HepG2 (cell line): ENCODE data around the gene ZNF652. TPM values are rescaled to one million over a fixed set of nuclear protein-coding genes. Genes with fewer than 3 reads are reported as not detected.

Experiments
- ATAC-seq: fragments of 200-7000 bp; cut with Tn5 transposase; 3 replicates; pipeline ENCODE4 v1.9.1; 2020; ENCODE audit warnings: mild to moderate bottlenecking, moderate library complexity
- BruUV-seq: library from RNA; stranded (reverse); fragments of 400-500 nt; replicated peaks from 2 replicates; lab custom pipeline; 2021; lab: Mats Ljungman, UMichigan
- CTCF ChIA-PET: fragments of 300-600 bp; formaldehyde crosslinking; extraction: SDS; loops from one replicate; lab custom pipeline; 2021; ENCODE audit warnings: low total read pairs, inconsistent platforms, low intra/inter-chr PET ratio; lab: Yijun Ruan, JAX
- POLR2A ChIA-PET: fragments of 350-600 bp; sonication (Branson Sonifier 250); formaldehyde crosslinking; loops from one replicate; lab custom pipeline; 2020; ENCODE audit warnings: antibody characterized with exemption, inconsistent platforms; lab: Yijun Ruan, JAX
- DNase-seq: peaks from one replicate; pipeline ENCODE4 v3.0.0-alpha.2; 2015; ENCODE audit warnings: low spot score
- FAIRE-seq: peaks from 3 replicates; lab custom pipeline; 2011; peaks lifted over from hg19 to GRCh38; lab: Jason Lieb, UNC
- H2AFZ ChIP-seq: one replicate; pipeline ENCODE4 v1.6.1; 2011; ENCODE audit warnings: low read length, inconsistent platforms
- H3K27ac ChIP-seq: fragments of 300-600 bp; 3 replicates; pipeline ENCODE4 v1.8.0; 2011; ENCODE audit warnings: mixed run types, mild to moderate bottlenecking, mixed read lengths, low read length, inconsistent platforms; ENCODE audit not compliant: insufficient read depth; ENCODE audit errors: extremely low read length
- H3K27me3 ChIP-seq, 2 experiments: fragments of 200-600 bp in 1 of 2; 2 replicates in 1 of 2; 3 replicates in 1 of 2; pipeline versions ENCODE4 v1.6.0 to v1.8.0; 2011; ENCODE audit warnings: low read length in 2 of 2, mild to moderate bottlenecking in 2 of 2, moderate library complexity in 2 of 2, inconsistent platforms in 1 of 2; ENCODE audit not compliant: insufficient read depth in 2 of 2, control insufficient read depth in 1 of 2
- H3K36me3 ChIP-seq, 2 experiments: fragments of 200-600 bp in 1 of 2; replicated peaks in 1 of 2; 2 replicates in 1 of 2; 3 replicates in 1 of 2; pipeline versions ENCODE4 v1.5.1 to v1.8.0; 2011; ENCODE audit warnings: low read length in 2 of 2, inconsistent platforms in 1 of 2; ENCODE audit not compliant: insufficient read depth in 2 of 2, control insufficient read depth in 1 of 2
- H3K4me1 ChIP-seq: 2 replicates; pipeline ENCODE4 v1.5.1; 2012; ENCODE audit warnings: low read length, inconsistent platforms; ENCODE audit not compliant: insufficient read depth
- H3K4me2 ChIP-seq: 2 replicates; pipeline ENCODE4 v1.6.0; 2011; ENCODE audit warnings: low read depth, low read length, inconsistent platforms
- H3K4me3 ChIP-seq, 3 experiments: fragments of 200-600 bp in 1 of 3; sonication (generic), shearing (Covaris generic) in 1 of 3; replicated peaks in 1 of 3; 2 replicates each; pipeline ENCODE4 v1.5.1; 2011 to 2016; ENCODE audit warnings: low read length in 3 of 3, inconsistent platforms in 2 of 3, low read depth in 2 of 3, mild to moderate bottlenecking in 2 of 3, control low read depth in 1 of 3, mixed read lengths in 1 of 3; ENCODE audit not compliant: insufficient read depth in 1 of 3
- H3K79me2 ChIP-seq: one replicate; pipeline ENCODE4 v1.6.1; 2011; ENCODE audit warnings: low read length, inconsistent platforms; ENCODE audit not compliant: insufficient read depth
- H3K9ac ChIP-seq: 2 replicates; pipeline ENCODE4 v1.6.0; 2011; ENCODE audit warnings: mild to moderate bottlenecking, low read depth, low read length, inconsistent platforms; ENCODE audit not compliant: insufficient read depth
- H3K9me3 ChIP-seq: 2 replicates; pipeline ENCODE4 v1.5.1; 2012; ENCODE audit warnings: mild to moderate bottlenecking, low read length
- H4K20me1 ChIP-seq: 2 replicates; pipeline ENCODE4 v1.6.0; 2011; ENCODE audit warnings: inconsistent platforms, mild to moderate bottlenecking, low read length, moderate library complexity; ENCODE audit not compliant: insufficient read depth
- HDAC2 ChIP-seq: sonication (generic); formaldehyde crosslinking; IDR thresholded peaks from 2 replicates; pipeline ENCODE4 v1.4.0; 2020; ENCODE audit warnings: missing genetic modification reagents
- PRMT3 ChIP-seq: sonication (generic); formaldehyde crosslinking; IDR thresholded peaks from 2 replicates; pipeline ENCODE4 v1.8.1; 2022; ENCODE audit warnings: low read depth, mild to moderate bottlenecking, moderate library complexity, missing genetic modification reagents, borderline replicate concordance
- TRIM24 ChIP-seq: sonication (generic); formaldehyde crosslinking; IDR thresholded peaks from 2 replicates; pipeline ENCODE4 v1.8.0; 2022; ENCODE audit warnings: mild to moderate bottlenecking, missing genetic modification reagents
- ZC3H13 ChIP-seq: sonication (generic); formaldehyde crosslinking; IDR thresholded peaks from 2 replicates; pipeline ENCODE4 v1.8.1; 2023; ENCODE audit warnings: mild to moderate bottlenecking, missing genetic modification reagents, moderate library complexity
- ZFP36 ChIP-seq: fragments of 150-350 bp; IDR thresholded peaks from 2 replicates; pipeline ENCODE4 v1.6.1; 2018; ENCODE audit warnings: borderline replicate concordance, low read length, low read depth; ENCODE audit not compliant: partially characterized antibody
- ZNF24 ChIP-seq: fragments of 450-650 bp; IDR thresholded peaks from 2 replicates; pipeline ENCODE4 v1.6.1; 2017; ENCODE audit warnings: antibody characterized with exemption, mild to moderate bottlenecking
- ZNF432 ChIP-seq: sonication (generic); formaldehyde crosslinking; IDR thresholded peaks from 2 replicates; pipeline ENCODE4 v1.5.0; 2020; ENCODE audit warnings: missing genetic modification reagents, mild to moderate bottlenecking, borderline replicate concordance
- WGBS: methylation state at CpG from one replicate; pipeline ENCODE4 v1.1.6; 2017; ENCODE audit warnings: low lambda C conversion rate; 5-methylcytosine and 5-hydroxymethylcytosine counted together
- in situ Hi-C: cut with HindIII; loops from 2 replicates; pipeline ENCODE4 v1.10.0; 2017; ENCODE audit warnings: low pct_unique_long_range_greater_than_20kb; ENCODE audit not compliant: extremely low pct_ligation_motif_present
- intact Hi-C: fragments of 100-400 bp; cut with micrococcal nuclease; formaldehyde crosslinking; loops from one replicate; pipeline ENCODE4 v1.10.0; 2022; ENCODE audit not compliant: unreplicated experiment
- polyA plus RNA-seq, 8 experiments: library from polyadenylated mRNA; depleted of rRNA in 3 of 8; stranded (reverse) in 7 of 8; unstranded in 1 of 8; fragments of >200 nt; fragmentation: Illumina TruSeq in 4 of 8; extraction: Trizol in 4 of 8; gene quantifications; 2 replicates each; pipeline versions ENCODE4 v1.2.1 to v1.2.3, GENCODE V29; 2011 to 2016; ENCODE audit warnings: low read depth in 4 of 8, missing spikeins in 1 of 8, mixed read lengths in 1 of 8; ENCODE audit not compliant: insufficient read depth in 1 of 8
- total RNA-seq, 5 experiments: library from RNA; depleted of rRNA; stranded (reverse); fragments of >200 nt; fragmentation: Illumina TruSeq; extraction: Trizol; gene quantifications; 2 replicates each; pipeline ENCODE4 v1.2.3, GENCODE V29; 2016; ENCODE audit warnings: low read depth in 1 of 5
- TF ChIP-seq, protein P1 (sequence below): sonication (generic); formaldehyde crosslinking; IDR thresholded peaks from 2 replicates; pipeline ENCODE4 v1.5.0; 2020; ENCODE audit warnings: mild to moderate bottlenecking, missing genetic modification reagents
- TF ChIP-seq, protein P2 (sequence below): sonication (generic); formaldehyde crosslinking; IDR thresholded peaks from 2 replicates; pipeline ENCODE4 v1.5.0; 2020; ENCODE audit warnings: mild to moderate bottlenecking, low read depth, missing genetic modification reagents, borderline replicate concordance
- TF ChIP-seq, protein P3 (sequence below): sonication (generic); formaldehyde crosslinking; IDR thresholded peaks from 2 replicates; pipeline ENCODE4 v1.8.1; 2023; ENCODE audit warnings: mild to moderate bottlenecking, missing genetic modification reagents, borderline replicate concordance
- TF ChIP-seq, protein P4 (sequence below): sonication (generic); formaldehyde crosslinking; IDR thresholded peaks from 2 replicates; pipeline ENCODE4 v1.4.0; 2020; ENCODE audit warnings: missing genetic modification reagents

Gene ZNF652
- total and polyA plus RNA-seq, 2 of the 13 experiments (the other 11 are each of a cell fraction or from before 2014, with no cell fraction given): 16.2 to 30.2 TPM

DNA sequence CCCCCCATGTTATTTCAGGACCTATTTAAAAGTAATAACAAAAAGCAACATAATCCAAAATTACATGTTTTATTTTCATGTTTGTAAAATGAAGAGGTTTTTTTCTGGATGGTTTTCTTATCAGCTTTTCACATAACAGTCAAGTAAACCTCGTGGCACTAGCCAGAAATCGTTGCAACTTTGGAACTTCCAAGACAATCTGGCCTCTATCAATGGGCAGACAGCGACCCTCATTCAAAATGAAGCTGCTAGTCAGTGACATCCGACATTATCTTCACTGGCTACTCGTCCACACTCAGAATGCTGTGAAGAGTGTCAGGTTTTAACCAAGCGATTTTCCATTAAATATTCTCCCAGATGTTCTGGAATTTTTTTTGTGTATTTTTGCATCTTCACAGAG lies 22.7 kb downstream of the ZNF652 start:
- Histone ChIP-seq H3K36me3 (no peaks in the 10 kb centered on the region; a peak in 1 of 5 replicates), H2AFZ (no peak overlapping the region), H3K27ac (no peak overlapping the region), H3K27me3 (no peaks in the 10 kb centered on the region), H3K9me3 (no peaks in the 10 kb centered on the region), H3K79me2 (peaks cover 57% of the 10 kb centered on the region), H3K4me3 (no peak overlapping the region), H3K4me1 (no peaks in the 10 kb centered on the region), H3K4me2 (no peak overlapping the region), H4K20me1 (peaks cover 2% of the 10 kb centered on the region; the same call in 1 of the 2 replicates), H3K9ac (no peak overlapping the region)
- ChIA-PET POLR2A (no interaction called here), CTCF (no interaction called here)
- no TSS peak for BruUV-seq
- intact Hi-C loops (no loop called here), in situ Hi-C loops (no loop called here)
- no peak for ATAC-seq
- TF ChIP-seq, protein P1, sequence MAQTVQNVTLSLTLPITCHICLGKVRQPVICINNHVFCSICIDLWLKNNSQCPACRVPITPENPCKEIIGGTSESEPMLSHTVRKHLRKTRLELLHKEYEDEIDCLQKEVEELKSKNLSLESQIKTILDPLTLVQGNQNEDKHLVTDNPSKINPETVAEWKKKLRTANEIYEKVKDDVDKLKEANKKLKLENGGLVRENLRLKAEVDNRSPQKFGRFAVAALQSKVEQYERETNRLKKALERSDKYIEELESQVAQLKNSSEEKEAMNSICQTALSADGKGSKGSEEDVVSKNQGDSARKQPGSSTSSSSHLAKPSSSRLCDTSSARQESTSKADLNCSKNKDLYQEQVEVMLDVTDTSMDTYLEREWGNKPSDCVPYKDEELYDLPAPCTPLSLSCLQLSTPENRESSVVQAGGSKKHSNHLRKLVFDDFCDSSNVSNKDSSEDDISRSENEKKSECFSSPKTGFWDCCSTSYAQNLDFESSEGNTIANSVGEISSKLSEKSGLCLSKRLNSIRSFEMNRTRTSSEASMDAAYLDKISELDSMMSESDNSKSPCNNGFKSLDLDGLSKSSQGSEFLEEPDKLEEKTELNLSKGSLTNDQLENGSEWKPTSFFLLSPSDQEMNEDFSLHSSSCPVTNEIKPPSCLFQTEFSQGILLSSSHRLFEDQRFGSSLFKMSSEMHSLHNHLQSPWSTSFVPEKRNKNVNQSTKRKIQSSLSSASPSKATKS (CRISPR knock-in tag): no peak
- TF ChIP-seq ZC3H13 (CRISPR knock-in tag): no peak
- no peak for TF ChIP-seq ZFP36
- no peak for TF ChIP-seq HDAC2 (CRISPR knock-in tag)
- TF ChIP-seq, protein P2, sequence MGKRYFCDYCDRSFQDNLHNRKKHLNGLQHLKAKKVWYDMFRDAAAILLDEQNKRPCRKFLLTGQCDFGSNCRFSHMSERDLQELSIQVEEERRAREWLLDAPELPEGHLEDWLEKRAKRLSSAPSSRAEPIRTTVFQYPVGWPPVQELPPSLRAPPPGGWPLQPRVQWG (CRISPR knock-in tag): no peak
- 95% methylated on average over 6 of the region's 6 CpGs for WGBS
- no peak for FAIRE-seq
- DNase-seq: no peak

DNA sequence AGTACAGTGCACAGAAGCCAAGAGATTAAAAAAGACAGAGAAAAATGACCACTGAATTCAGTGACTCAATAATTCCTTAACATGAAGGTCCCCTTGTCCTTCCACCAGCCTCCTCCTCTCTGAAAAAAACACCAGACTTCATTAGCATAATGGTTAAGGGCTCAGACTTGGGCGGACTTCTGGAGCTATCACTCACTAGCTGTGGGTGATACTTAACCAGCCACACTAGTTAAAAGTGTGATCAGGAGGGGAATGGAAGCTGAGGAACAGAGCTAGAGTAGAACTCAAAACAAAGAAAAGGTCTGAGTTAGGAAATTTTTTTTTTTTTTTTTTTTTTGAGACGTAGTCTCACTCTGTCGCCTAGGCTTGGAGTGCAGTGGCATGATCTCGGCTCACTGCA lies 23.2 kb downstream of the ZNF652 start:
- no TSS peak for BruUV-seq
- ATAC-seq (no peak), FAIRE-seq (no peak), DNase-seq (no peak)
- Histone ChIP-seq H3K79me2 (peaks cover 60% of the 10 kb centered on the region), H3K27me3 (no peaks in the 10 kb centered on the region), H3K4me2 (no peak overlapping the region), H2AFZ (no peak overlapping the region), H3K9me3 (no peaks in the 10 kb centered on the region), H3K9ac (no peak overlapping the region), H3K4me3 (no peak overlapping the region), H4K20me1 (peaks cover 2% of the 10 kb centered on the region; the same call in 1 of the 2 replicates), H3K27ac (no peak overlapping the region), H3K4me1 (no peaks in the 10 kb centered on the region), H3K36me3 (no peaks in the 10 kb centered on the region; a peak in 1 of 5 replicates)
- 96% methylated on average over 4 of the region's 4 CpGs for WGBS
- intact Hi-C loops (no loop called here), in situ Hi-C loops (no loop called here)
- ChIA-PET CTCF (no interaction called here), POLR2A (interaction anchor here (0.6 kb wide), 1 partner anchor 33 kb away, joined by 4 read pairs; no protein-coding TSS in a partner anchor)
- TF ChIP-seq, protein P3, sequence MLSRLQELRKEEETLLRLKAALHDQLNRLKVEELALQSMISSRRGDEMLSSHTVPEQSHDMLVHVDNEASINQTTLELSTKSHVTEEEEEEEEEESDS (CRISPR knock-in tag): no peak
- TF ChIP-seq ZNF432 (no peak), TRIM24 (CRISPR knock-in tag) (no peak), PRMT3 (CRISPR knock-in tag) (no peak), ZNF24 (no peak)
- TF ChIP-seq, protein P4, sequence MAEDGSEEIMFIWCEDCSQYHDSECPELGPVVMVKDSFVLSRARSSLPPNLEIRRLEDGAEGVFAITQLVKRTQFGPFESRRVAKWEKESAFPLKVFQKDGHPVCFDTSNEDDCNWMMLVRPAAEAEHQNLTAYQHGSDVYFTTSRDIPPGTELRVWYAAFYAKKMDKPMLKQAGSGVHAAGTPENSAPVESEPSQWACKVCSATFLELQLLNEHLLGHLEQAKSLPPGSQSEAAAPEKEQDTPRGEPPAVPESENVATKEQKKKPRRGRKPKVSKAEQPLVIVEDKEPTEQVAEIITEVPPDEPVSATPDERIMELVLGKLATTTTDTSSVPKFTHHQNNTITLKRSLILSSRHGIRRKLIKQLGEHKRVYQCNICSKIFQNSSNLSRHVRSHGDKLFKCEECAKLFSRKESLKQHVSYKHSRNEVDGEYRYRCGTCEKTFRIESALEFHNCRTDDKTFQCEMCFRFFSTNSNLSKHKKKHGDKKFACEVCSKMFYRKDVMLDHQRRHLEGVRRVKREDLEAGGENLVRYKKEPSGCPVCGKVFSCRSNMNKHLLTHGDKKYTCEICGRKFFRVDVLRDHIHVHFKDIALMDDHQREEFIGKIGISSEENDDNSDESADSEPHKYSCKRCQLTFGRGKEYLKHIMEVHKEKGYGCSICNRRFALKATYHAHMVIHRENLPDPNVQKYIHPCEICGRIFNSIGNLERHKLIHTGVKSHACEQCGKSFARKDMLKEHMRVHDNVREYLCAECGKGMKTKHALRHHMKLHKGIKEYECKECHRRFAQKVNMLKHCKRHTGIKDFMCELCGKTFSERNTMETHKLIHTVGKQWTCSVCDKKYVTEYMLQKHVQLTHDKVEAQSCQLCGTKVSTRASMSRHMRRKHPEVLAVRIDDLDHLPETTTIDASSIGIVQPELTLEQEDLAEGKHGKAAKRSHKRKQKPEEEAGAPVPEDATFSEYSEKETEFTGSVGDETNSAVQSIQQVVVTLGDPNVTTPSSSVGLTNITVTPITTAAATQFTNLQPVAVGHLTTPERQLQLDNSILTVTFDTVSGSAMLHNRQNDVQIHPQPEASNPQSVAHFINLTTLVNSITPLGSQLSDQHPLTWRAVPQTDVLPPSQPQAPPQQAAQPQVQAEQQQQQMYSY (CRISPR knock-in tag): no peak
